Astrocyte of the spinal cord (primary cell): Measurements from ENCODE around the gene ABT1.

Experiments used
- DNase-seq: peaks from one replicate; pipeline ENCODE4 v3.0.0; 2011; ENCODE audit warnings: low read depth, low spot score
- H3K4me3 ChIP-seq: 2 replicates; pipeline ENCODE4 v1.5.1; 2011; ENCODE audit warnings: low read depth, mild to moderate bottlenecking, low read length, moderate library complexity
- CTCF ChIP-seq: IDR thresholded peaks from 2 replicates; pipeline ENCODE4 v1.5.1; 2012; ENCODE audit warnings: low read depth, mild to moderate bottlenecking, low read length, inconsistent platforms
- in situ Hi-C: cut with HindIII; loops from 2 replicates; pipeline ENCODE4 v1.10.0; 2017; ENCODE audit warnings: low sequenced_read_pairs

Gene ABT1

DNA sequence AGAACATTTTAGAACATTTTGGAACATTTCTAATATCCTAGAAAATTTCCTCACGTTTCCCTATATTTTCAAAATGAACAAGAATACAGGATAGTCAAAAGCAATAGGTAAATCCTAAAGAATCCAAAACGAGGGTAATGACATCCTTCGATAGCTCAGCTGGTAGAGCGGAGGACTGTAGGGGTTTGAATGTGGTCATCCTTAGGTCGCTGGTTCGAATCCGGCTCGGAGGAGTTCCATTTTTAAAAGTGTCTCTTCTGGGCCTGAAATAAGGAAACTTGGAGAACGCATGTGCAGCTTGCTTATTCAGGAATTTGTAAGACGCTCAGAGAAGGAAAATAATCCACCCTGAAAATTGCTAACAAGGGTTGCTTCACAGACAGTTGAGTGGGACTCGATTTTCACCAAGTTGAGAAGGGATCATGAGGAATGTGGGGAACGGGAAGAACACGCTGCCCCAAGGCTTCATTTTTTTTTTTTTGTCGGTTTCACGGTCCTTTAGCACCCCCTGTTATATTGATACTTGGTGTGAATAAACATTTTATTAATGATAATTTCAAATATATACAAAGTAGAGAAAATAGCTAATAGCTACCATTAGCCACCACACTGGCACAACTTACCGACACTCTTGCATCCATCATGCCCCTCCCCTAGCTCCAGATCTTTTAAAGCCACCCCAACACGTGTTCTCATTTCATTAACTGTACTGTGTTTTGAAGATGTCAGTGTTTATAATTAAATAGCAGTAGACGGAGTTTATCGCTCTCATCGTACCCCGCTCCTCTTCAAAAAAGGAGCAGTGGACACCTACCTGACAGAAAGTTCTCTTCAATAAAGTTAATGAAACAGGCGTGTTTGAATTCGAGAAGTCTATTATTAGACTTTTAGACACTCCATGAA lies 1.8 kb upstream of the ABT1 start:
- peak; percentile 69 for DNase-seq
- TF ChIP-seq CTCF, result no peak
- in situ Hi-C loops, result no loop called here
- peak overlapping the region; percentile 99 for H3K4me3 ChIP-seq

DNA sequence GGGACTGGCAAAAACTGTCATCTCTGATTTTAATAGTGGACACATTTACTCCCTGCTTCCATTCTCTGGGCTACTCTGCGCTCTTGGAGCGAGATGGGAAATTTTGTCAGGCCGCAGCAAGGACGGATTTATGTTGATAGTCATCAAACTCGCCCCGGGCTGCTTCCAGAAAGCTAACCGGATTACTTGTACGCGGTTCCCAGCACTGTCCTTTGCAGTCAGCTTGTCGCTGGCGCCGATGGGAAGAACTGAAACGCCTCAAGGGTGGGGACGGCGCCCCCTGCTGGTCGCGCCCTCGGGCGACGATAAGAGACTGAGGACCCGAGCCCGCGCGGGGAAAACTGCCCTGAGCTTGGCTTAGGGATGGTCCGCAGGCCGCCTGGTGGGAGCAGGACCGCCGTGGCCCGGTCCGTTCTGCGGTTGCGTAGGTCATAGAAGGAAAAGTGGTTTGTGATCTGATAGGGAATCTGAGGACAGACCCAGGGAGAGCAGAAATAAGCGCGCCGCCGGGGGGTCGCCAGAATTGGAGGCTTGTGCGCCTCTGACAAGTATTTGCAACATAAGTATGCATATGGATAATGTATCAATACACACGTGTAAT lies 984 bp upstream of the ABT1 start:
- DNase-seq, result peak; percentile 87
- in situ Hi-C loops, result no loop called here
- TF ChIP-seq CTCF, result peak; percentile 94
- H3K4me3 ChIP-seq, result peak overlapping the region; percentile 99

DNA sequence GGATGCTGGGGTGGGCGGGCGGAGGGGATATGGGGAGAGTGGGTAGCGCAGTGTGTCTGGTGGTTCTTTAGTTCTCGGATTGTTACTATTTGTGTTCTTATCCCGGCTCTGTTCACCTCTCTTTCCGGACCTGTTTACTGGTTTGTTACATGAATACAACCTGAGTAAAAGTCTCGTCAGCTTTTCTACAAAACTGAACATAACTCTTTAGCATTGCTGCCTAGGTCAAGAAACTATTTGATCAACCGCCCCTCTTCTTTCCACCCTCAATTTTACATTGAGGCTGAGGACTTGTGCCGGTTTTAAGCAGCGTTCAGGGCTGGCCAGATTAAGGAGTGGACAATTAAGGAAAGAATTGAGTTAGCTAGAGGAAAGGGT lies 625 bp downstream of the ABT1 start:
- in situ Hi-C loops, result no loop called here
- no peak for TF ChIP-seq CTCF
- peak overlapping the region; percentile 99 for H3K4me3 ChIP-seq
- DNase-seq, result no peak

- no peak for TF ChIP-seq CTCF
- DNase-seq, result no peak
- in situ Hi-C loops, result no loop called here
- peak overlapping the region; percentile 99 for H3K4me3 ChIP-seq
Observed at GRCh38 chr6:26597821-26598220, 1.1 kb downstream of the ABT1 start.

DNA sequence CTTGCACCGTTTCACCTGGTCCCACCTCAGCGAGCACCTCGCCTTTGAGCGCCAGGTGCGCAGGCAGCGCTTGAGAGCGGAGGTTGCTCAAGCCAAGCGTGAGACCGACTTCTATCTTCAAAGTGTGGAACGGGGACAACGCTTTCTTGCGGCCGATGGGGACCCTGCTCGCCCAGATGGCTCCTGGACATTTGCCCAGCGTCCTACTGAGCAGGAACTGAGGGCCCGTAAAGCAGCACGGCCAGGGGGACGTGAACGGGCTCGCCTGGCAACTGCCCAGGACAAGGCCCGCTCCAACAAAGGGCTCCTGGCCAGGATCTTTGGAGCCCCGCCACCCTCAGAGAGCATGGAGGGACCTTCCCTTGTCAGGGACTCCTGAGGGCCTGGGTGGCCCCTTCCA lies 1.5 kb downstream of the ABT1 start:
- in situ Hi-C loops, result no loop called here
- TF ChIP-seq CTCF, result no peak
- DNase-seq, result no peak
- no peak overlapping the region for H3K4me3 ChIP-seq

GRCh38 chr6:26599134-26599533 lies 2.4 kb downstream of the ABT1 start:
- TF ChIP-seq CTCF, result no peak
- no peak for DNase-seq
- H3K4me3 ChIP-seq, result no peak overlapping the region
- in situ Hi-C loops, result no loop called here
